Bronchial epithelial cell (primary cell): ENCODE measurements around the gene MAP1B. TPM values are rescaled to one million over a fixed set of nuclear protein-coding genes. Genes with fewer than 3 reads are reported as not detected.

Source experiments
- DNase-seq: peaks from one replicate; pipeline ENCODE4 v3.0.0-alpha.2; 2010; ENCODE audit warnings: low read depth
- FAIRE-seq: peaks from 2 replicates; lab custom pipeline; 2011; peaks lifted over from hg19 to GRCh38; lab: Jason Lieb, UNC
- H3K27me3 ChIP-seq: 2 replicates; pipeline ENCODE4 v1.5.1; 2011; ENCODE audit warnings: low read length; ENCODE audit not compliant: control insufficient read depth, insufficient read depth
- H3K36me3 ChIP-seq: 2 replicates; pipeline ENCODE4 v1.5.1; 2011; ENCODE audit warnings: low read length; ENCODE audit not compliant: control insufficient read depth, insufficient read depth
- H3K4me3 ChIP-seq: 2 replicates; pipeline ENCODE4 v1.5.1; 2011; ENCODE audit warnings: mild to moderate bottlenecking, low read depth, low read length, control low read depth
- CTCF ChIP-seq: IDR thresholded peaks from 2 replicates; pipeline ENCODE4 v1.5.1; 2011; ENCODE audit warnings: mild to moderate bottlenecking, moderate library complexity, low read length, control low read depth, inconsistent platforms; ENCODE audit not compliant: insufficient read depth, severe bottlenecking
- total RNA-seq: library from RNA; depleted of rRNA; stranded (reverse); fragments of >200 nt; gene quantifications from 2 replicates; pipeline ENCODE4 v1.2.1, GENCODE V29; 2014

Gene MAP1B
- total RNA-seq, 1 donor from 2014 or later: 5.8 TPM

DNA sequence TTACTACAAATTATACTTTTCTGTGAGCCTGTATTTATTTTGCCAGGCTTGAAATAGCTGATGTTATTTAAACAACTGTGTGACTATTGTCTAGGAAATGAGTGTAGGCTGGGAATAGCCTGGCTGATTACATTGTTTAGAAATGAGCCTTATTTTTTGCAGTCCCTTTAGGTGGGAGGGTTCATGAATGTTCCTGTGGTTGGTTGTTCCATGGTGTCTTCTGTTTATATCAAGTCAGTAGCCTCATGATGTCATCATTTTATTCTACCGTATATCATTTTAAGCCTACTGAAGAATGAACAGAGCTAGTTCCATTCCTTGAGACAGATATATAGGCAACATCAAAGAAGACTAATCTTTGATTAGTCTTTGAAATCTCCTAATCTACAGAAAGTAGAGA is 53.1 kb downstream of the MAP1B start:
- no peak for FAIRE-seq
- no peak overlapping the region for H3K4me3 ChIP-seq
- TF ChIP-seq CTCF: no peak
- H3K27me3 ChIP-seq: no peaks in the 10 kb centered on the region
- no peak for DNase-seq
- no peaks in the 10 kb centered on the region for H3K36me3 ChIP-seq

DNA sequence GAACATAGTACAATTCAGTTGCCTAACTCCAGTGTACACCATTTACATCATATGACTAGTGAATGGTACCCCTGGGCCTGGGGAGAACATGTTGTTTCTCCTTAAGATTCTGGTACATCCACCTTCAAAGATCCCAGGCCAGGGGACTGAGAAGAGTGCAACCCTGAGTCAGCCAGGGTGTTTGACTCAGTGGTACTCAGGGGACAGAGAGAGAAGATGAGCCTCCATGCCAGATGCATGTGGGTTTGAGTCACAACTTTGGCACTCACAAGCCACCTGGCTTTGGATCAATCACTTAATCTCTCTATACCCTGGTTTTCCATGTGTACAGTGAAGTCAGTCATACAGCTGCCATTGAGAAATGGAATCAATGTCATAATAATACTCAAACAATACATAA is 53.7 kb downstream of the MAP1B start:
- FAIRE-seq: no peak
- no peaks in the 10 kb centered on the region for H3K27me3 ChIP-seq
- DNase-seq: no peak
- no peak for TF ChIP-seq CTCF
- H3K36me3 ChIP-seq: no peaks in the 10 kb centered on the region
- no peak overlapping the region for H3K4me3 ChIP-seq

- Histone ChIP-seq H3K36me3 (no peaks in the 10 kb centered on the region), H3K4me3 (no peak overlapping the region), H3K27me3 (no peaks in the 10 kb centered on the region)
- no peak for DNase-seq
- no peak for FAIRE-seq
- TF ChIP-seq CTCF: no peak
Measured at GRCh38 chr5:72161951-72162350, 54.7 kb downstream of the MAP1B start.

- DNase-seq: no peak
- no peak for TF ChIP-seq CTCF
- FAIRE-seq: no peak
- no peaks in the 10 kb centered on the region for H3K36me3 ChIP-seq
- H3K4me3 ChIP-seq: no peak overlapping the region
- H3K27me3 ChIP-seq: no peaks in the 10 kb centered on the region
Measured at GRCh38 chr5:72163349-72163983, 56.2 kb downstream of the MAP1B start.

DNA sequence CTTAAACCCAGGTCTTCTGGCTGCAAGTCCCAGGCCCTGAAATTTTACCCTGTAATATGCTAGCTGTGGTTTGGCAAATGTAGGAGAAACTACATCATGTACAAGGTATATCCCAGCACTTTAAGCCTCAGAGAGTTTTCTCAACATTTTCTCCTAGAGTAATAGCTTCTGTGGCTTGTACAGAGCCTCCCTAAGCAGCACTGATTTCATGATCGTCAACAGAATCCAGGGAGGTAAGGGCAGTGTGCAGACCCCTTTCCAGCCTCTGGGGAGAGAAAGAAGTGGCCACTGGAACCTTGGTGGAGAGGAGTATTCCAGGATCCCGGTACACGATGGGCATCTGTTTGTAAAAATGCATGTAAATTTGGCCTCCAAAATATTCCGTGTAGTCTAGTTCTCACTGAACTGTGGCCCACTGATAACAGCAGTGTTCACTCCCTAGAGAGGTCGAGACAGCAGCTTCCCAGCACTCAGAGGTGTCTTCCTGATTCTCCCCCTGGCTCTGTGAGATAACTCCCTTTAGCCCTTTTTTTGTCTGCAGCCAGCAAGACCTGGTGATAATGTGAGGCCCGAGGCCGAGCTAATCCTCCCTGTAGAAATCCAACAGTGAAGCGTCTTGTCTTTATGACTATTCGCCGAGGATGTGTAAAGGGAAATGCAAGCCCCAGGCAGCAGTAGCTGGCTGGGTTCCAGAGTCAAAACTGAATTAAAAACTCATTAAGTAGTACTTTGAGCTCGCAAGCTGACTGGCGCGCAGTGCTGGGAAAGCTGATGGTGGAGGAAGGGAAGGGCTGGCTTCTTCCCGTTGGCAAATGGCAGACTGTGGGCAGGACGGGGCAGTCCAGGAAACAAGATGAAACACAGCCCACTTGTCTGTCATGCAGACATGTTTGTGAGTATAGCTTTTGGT is 59.0 kb downstream of the MAP1B start:
- no peak overlapping the region for H3K4me3 ChIP-seq
- no peak for TF ChIP-seq CTCF
- peak; percentile 83 for DNase-seq

More for the DNA sequence above, 59.0 kb downstream of the MAP1B start:
- Histone ChIP-seq H3K27me3 (no peaks in the 10 kb centered on the region), H3K36me3 (no peaks in the 10 kb centered on the region)
- FAIRE-seq: no peak
